SK-N-MC (cell line): ENCODE results near the gene ACSL4.
"Not testable (repeated sequence)": the region's sequence is repeated elsewhere in the genome, so short reads cannot be mapped to it uniquely, and the experiment has no call there.

Source experiments
- DNase-seq: peaks from one replicate; pipeline ENCODE4 v3.0.0-alpha.2; 2011; ENCODE audit warnings: low read depth, low spot score
- H3K27ac ChIP-seq: fragments of 200-600 bp; sonication (generic); 2 replicates; pipeline ENCODE4 v1.5.1; 2016; ENCODE audit warnings: mixed run types
- H3K36me3 ChIP-seq: fragments of 200-600 bp; sonication (generic); 2 replicates; pipeline ENCODE4 v1.6.1; 2017; ENCODE audit warnings: antibody characterized with exemption, low read length, mixed read lengths; ENCODE audit not compliant: insufficient read depth
- H3K4me3 ChIP-seq: fragments of 200-600 bp; sonication (generic); 2 replicates; pipeline ENCODE4 v1.5.1; 2016
- H3K9ac ChIP-seq: fragments of 200-600 bp; sonication (generic); 2 replicates; pipeline ENCODE4 v1.8.0; 2017; ENCODE audit warnings: mixed run types, mixed read lengths; ENCODE audit not compliant: insufficient read length
- H3K9me3 ChIP-seq: fragments of 200-600 bp; sonication (generic); 2 replicates; pipeline ENCODE4 v1.6.1; 2017; ENCODE audit warnings: low read depth, mild to moderate bottlenecking, antibody characterized with exemption, low read length, moderate library complexity, mixed read lengths
- EZH2 ChIP-seq: fragments of 200-600 bp; sonication (generic); IDR thresholded peaks from one replicate; pipeline ENCODE4 v1.6.1; 2017; ENCODE audit warnings: antibody characterized with exemption
- FOXP2 ChIP-seq: optimal IDR thresholded peaks from 2 replicates; pipeline ENCODE3; 2011; ENCODE audit warnings: mild to moderate bottlenecking, moderate library complexity; ENCODE audit not compliant: insufficient read depth; ENCODE audit errors: extremely low read length, control extremely low read depth
- POLR2AphosphoS5 ChIP-seq: IDR thresholded peaks from 2 replicates; pipeline ENCODE4 v1.6.1; 2012; ENCODE audit warnings: mild to moderate bottlenecking, low read depth, low read length, borderline replicate concordance

ACSL4 gene

GRCh38 chrX:109667986-109668385 lies 65.1 kb downstream of the ACSL4 start:
- Histone ChIP-seq H3K36me3 (peaks cover 25% of the 10 kb centered on the region; the same call in 1 of the 2 replicates), H3K4me3 (no peak overlapping the region), H3K9me3 (no peaks in the 10 kb centered on the region), H3K9ac (no peak overlapping the region), H3K27ac (no peak overlapping the region)
- no peak for DNase-seq
- TF ChIP-seq EZH2 (no peak), FOXP2 (no peak), POLR2AphosphoS5 (no peak)

GRCh38 chrX:109660435-109661143 lies 72.5 kb downstream of the ACSL4 start:
- TF ChIP-seq FOXP2 (no peak), POLR2AphosphoS5 (no peak), EZH2 (no peak)
- Histone ChIP-seq H3K36me3 (peaks cover 10% of the 10 kb centered on the region; the same call in 1 of the 2 replicates), H3K9me3 (no peaks in the 10 kb centered on the region), H3K4me3 (no peak overlapping the region), H3K27ac (no peak overlapping the region), H3K9ac (no peak overlapping the region)
- no peak for DNase-seq

- no peak overlapping the region for H3K9ac ChIP-seq
- H3K9me3 ChIP-seq, result no peaks in the 10 kb centered on the region
- no peak overlapping the region for H3K4me3 ChIP-seq
- TF ChIP-seq EZH2, result no peak
- no peak for TF ChIP-seq FOXP2
- no peak for TF ChIP-seq POLR2AphosphoS5
- DNase-seq, result no peak
- no peak overlapping the region for H3K27ac ChIP-seq
- peaks cover 3% of the 10 kb centered on the region; the same call in 1 of the 2 replicates for H3K36me3 ChIP-seq
Observed at GRCh38 chrX:109658391-109658790, 74.7 kb downstream of the ACSL4 start.

GRCh38 chrX:109657364-109657763 lies 75.7 kb downstream of the ACSL4 start:
- not testable (repeated sequence) for H3K36me3 ChIP-seq, H3K9me3 ChIP-seq, H3K4me3 ChIP-seq, DNase-seq, H3K27ac ChIP-seq, H3K9ac ChIP-seq

GRCh38 chrX:109656774-109657173 lies 76.3 kb downstream of the ACSL4 start:
- H3K9me3 ChIP-seq, result no peaks in the 10 kb centered on the region
- no peak overlapping the region for H3K4me3 ChIP-seq
- no peak overlapping the region for H3K27ac ChIP-seq
- H3K36me3 ChIP-seq, result no peaks in the 10 kb centered on the region; the same call in 1 of the 2 replicates
- no peak overlapping the region for H3K9ac ChIP-seq
- DNase-seq, result no peak
- no peak for TF ChIP-seq POLR2AphosphoS5
- no peak for TF ChIP-seq FOXP2
- no peak for TF ChIP-seq EZH2

GRCh38 chrX:109655502-109656201 lies 77.4 kb downstream of the ACSL4 start:
- no peak overlapping the region for H3K9ac ChIP-seq
- H3K36me3 ChIP-seq, result no peaks in the 10 kb centered on the region; the same call in 1 of the 2 replicates
- H3K27ac ChIP-seq, result no peak overlapping the region
- H3K9me3 ChIP-seq, result no peaks in the 10 kb centered on the region
- no peak for DNase-seq
- TF ChIP-seq POLR2AphosphoS5 (no peak), FOXP2 (no peak), EZH2 (no peak)
- H3K4me3 ChIP-seq, result no peak overlapping the region

- no peak overlapping the region for H3K9ac ChIP-seq
- no peaks in the 10 kb centered on the region; the same call in 1 of the 2 replicates for H3K36me3 ChIP-seq
- no peak for DNase-seq
- TF ChIP-seq FOXP2 (no peak), POLR2AphosphoS5 (no peak)
- no peaks in the 10 kb centered on the region for H3K9me3 ChIP-seq
- no peak overlapping the region for H3K4me3 ChIP-seq
- no peak overlapping the region for H3K27ac ChIP-seq
Observed at GRCh38 chrX:109654516-109655109, 78.4 kb downstream of the ACSL4 start.

- not testable (repeated sequence) for DNase-seq, H3K36me3 ChIP-seq, H3K4me3 ChIP-seq, H3K9me3 ChIP-seq, H3K27ac ChIP-seq, H3K9ac ChIP-seq
Observed at GRCh38 chrX:109644671-109645070, 88.4 kb downstream of the ACSL4 start.

- Histone ChIP-seq H3K9me3 (no peaks in the 10 kb centered on the region), H3K4me3 (no peak overlapping the region), H3K27ac (no peak overlapping the region), H3K36me3 (no peaks in the 10 kb centered on the region), H3K9ac (no peak overlapping the region)
- DNase-seq, result no peak
- no peak for TF ChIP-seq POLR2AphosphoS5
- TF ChIP-seq FOXP2, result no peak
- no peak for TF ChIP-seq EZH2
Observed at GRCh38 chrX:109643687-109644086, 89.4 kb downstream of the ACSL4 start.
